KMS-11 (cell line): ENCODE data around the gene TENM4.

Source experiments
- H2AFZ ChIP-seq: fragments of 200-600 bp; sonication (generic); 2 replicates; pipeline ENCODE4 v1.6.1; 2016; ENCODE audit warnings: antibody characterized with exemption, mixed run types, low read depth
- H3K27ac ChIP-seq: fragments of 200-600 bp; sonication (generic); 2 replicates; pipeline ENCODE4 v1.6.1; 2016; ENCODE audit warnings: mild to moderate bottlenecking, mixed run types
- H3K27me3 ChIP-seq: fragments of 200-600 bp; sonication (generic); 2 replicates; pipeline ENCODE4 v1.6.1; 2017; ENCODE audit warnings: mild to moderate bottlenecking, low read depth, mixed run types, moderate library complexity; ENCODE audit not compliant: insufficient read depth
- H3K36me3 ChIP-seq: fragments of 200-600 bp; sonication (generic); 2 replicates; pipeline ENCODE4 v1.6.1; 2017; ENCODE audit warnings: mild to moderate bottlenecking, mixed run types; ENCODE audit not compliant: insufficient read depth
- H3K4me1 ChIP-seq: fragments of 200-600 bp; sonication (generic); 2 replicates; pipeline ENCODE4 v1.6.1; 2016; ENCODE audit warnings: mild to moderate bottlenecking, low read depth, mixed run types; ENCODE audit not compliant: poor library complexity, severe bottlenecking
- H3K4me2 ChIP-seq: fragments of 200-600 bp; sonication (generic); 2 replicates; pipeline ENCODE4 v1.7.0; 2016; ENCODE audit warnings: mild to moderate bottlenecking, mixed run types
- H3K4me3 ChIP-seq: fragments of 200-600 bp; sonication (generic); IDR thresholded peaks from 2 replicates; pipeline ENCODE4 v1.6.1; 2017; ENCODE audit warnings: low read depth, low read length, mixed read lengths; ENCODE audit not compliant: insufficient read depth
- H3K79me2 ChIP-seq: fragments of 200-600 bp; sonication (generic); 2 replicates; pipeline ENCODE4 v1.6.1; 2016; ENCODE audit warnings: low read depth, mixed run types; ENCODE audit not compliant: insufficient read depth
- H3K9ac ChIP-seq: fragments of 200-600 bp; sonication (generic); 2 replicates; pipeline ENCODE4 v1.6.1; 2016; ENCODE audit warnings: mild to moderate bottlenecking, mixed run types
- H4K20me1 ChIP-seq: fragments of 200-600 bp; sonication (generic); 2 replicates; pipeline ENCODE4 v1.6.1; 2016; ENCODE audit warnings: mild to moderate bottlenecking, mixed run types; ENCODE audit not compliant: insufficient read depth
- CTCF ChIP-seq: fragments of 200-600 bp; sonication (generic); conservative IDR thresholded peaks from 2 replicates; pipeline ENCODE4 v1.6.1; 2017; ENCODE audit warnings: low read depth, mild to moderate bottlenecking, antibody characterized with exemption, low read length, moderate library complexity, mixed read lengths

The TENM4 gene

GRCh38 chr11:79285756-79286155 lies 155.1 kb downstream of the TENM4 start:
- Histone ChIP-seq H3K4me1 (no peaks in the 10 kb centered on the region), H3K27me3 (no peaks in the 10 kb centered on the region), H3K4me2 (no peak overlapping the region), H2AFZ (no peak overlapping the region), H4K20me1 (no peaks in the 10 kb centered on the region), H3K9ac (no peak overlapping the region), H3K27ac (no peak overlapping the region), H3K79me2 (no peaks in the 10 kb centered on the region), H3K4me3 (no peak overlapping the region), H3K36me3 (no peaks in the 10 kb centered on the region)
- no peak for TF ChIP-seq CTCF

GRCh38 chr11:79276736-79277325 lies 164.0 kb downstream of the TENM4 start:
- Histone ChIP-seq H3K27ac (no peak overlapping the region), H2AFZ (no peak overlapping the region), H3K36me3 (no peaks in the 10 kb centered on the region), H3K27me3 (no peaks in the 10 kb centered on the region), H3K4me2 (no peak overlapping the region), H3K9ac (no peak overlapping the region), H3K79me2 (no peaks in the 10 kb centered on the region), H4K20me1 (no peaks in the 10 kb centered on the region), H3K4me3 (no peak overlapping the region), H3K4me1 (no peaks in the 10 kb centered on the region)
- TF ChIP-seq CTCF = no peak

GRCh38 chr11:79274636-79275331 lies 166.0 kb downstream of the TENM4 start:
- no peaks in the 10 kb centered on the region for H3K27me3 ChIP-seq
- H3K4me1 ChIP-seq = no peaks in the 10 kb centered on the region
- H3K4me2 ChIP-seq = no peak overlapping the region
- H3K9ac ChIP-seq = no peak overlapping the region
- H3K36me3 ChIP-seq = no peaks in the 10 kb centered on the region
- no peak overlapping the region for H3K4me3 ChIP-seq
- no peaks in the 10 kb centered on the region for H3K79me2 ChIP-seq
- no peaks in the 10 kb centered on the region for H4K20me1 ChIP-seq
- no peak overlapping the region for H3K27ac ChIP-seq
- no peak overlapping the region for H2AFZ ChIP-seq
- no peak for TF ChIP-seq CTCF

GRCh38 chr11:79273781-79274180 lies 167.0 kb downstream of the TENM4 start:
- no peaks in the 10 kb centered on the region for H3K79me2 ChIP-seq
- H3K27me3 ChIP-seq = no peaks in the 10 kb centered on the region
- H3K4me2 ChIP-seq = no peak overlapping the region
- H3K4me3 ChIP-seq = no peak overlapping the region
- H3K27ac ChIP-seq = no peak overlapping the region
- no peak overlapping the region for H2AFZ ChIP-seq
- TF ChIP-seq CTCF = no peak
- H4K20me1 ChIP-seq = no peaks in the 10 kb centered on the region
- H3K9ac ChIP-seq = no peak overlapping the region
- H3K36me3 ChIP-seq = no peaks in the 10 kb centered on the region
- H3K4me1 ChIP-seq = no peaks in the 10 kb centered on the region
